Activated CD4-positive, alpha-beta T cell treated with anti-CD3 and anti-CD28 coated beads for 4 hours (primary cell): Measurements from ENCODE around the gene GNAT1.
"Not testable (repeated sequence)": the region's sequence is repeated elsewhere in the genome, so short reads cannot be mapped to it uniquely, and the experiment has no call there.

Experiments used
- DNase-seq, 2 donors: peaks; one replicate each; pipeline ENCODE4 v3.0.0-alpha.2; 2020

The GNAT1 gene

DNA sequence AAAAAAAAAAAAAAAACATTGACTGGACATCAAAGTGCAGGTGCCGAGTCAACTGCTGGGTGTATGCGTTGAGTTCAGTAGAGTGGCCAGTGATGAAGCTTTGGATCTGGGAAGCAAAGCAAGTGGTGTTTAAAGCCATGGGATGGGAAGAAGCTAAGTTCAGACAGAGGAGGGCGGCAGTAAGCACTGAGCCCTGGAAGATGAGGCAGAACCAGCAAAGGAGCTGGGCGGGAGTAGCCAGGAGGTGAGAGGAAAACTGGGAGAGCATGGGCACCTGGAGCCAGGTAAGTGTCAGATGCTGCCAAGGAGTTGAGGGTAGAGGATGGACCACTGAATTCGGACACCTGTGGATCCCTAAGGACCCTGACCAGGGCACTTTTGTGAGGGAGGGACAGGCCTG lies 33.2 kb downstream of the GNAT1 start:
- no peak for DNase-seq

DNA sequence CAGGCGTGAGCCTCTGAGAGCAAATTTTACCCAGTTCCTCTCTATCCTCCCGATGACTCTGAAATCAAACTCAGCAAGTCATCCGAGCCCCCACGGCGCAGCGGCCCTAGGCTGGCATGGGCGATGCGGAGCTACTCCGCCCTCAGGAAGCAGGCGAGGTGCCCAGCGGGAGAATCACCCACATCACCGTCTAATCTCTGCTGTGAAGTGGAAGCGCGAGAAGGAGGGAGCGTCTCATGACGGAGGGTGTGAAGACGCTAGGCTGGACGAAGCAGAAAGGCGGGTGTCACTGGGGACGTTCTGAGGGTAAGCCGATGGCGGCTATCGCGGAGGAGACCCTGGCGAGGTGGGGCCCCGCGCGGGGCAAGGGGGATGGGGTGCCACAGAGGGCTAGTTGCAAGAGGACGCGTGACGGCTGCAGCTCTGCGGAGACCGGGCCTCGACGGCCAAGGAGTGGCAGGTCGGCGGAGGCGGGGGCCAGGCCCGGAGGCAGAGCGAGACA lies 35.5 kb downstream of the GNAT1 start:
- DNase-seq: peak in 1 of 2 donors; percentile 40

DNA sequence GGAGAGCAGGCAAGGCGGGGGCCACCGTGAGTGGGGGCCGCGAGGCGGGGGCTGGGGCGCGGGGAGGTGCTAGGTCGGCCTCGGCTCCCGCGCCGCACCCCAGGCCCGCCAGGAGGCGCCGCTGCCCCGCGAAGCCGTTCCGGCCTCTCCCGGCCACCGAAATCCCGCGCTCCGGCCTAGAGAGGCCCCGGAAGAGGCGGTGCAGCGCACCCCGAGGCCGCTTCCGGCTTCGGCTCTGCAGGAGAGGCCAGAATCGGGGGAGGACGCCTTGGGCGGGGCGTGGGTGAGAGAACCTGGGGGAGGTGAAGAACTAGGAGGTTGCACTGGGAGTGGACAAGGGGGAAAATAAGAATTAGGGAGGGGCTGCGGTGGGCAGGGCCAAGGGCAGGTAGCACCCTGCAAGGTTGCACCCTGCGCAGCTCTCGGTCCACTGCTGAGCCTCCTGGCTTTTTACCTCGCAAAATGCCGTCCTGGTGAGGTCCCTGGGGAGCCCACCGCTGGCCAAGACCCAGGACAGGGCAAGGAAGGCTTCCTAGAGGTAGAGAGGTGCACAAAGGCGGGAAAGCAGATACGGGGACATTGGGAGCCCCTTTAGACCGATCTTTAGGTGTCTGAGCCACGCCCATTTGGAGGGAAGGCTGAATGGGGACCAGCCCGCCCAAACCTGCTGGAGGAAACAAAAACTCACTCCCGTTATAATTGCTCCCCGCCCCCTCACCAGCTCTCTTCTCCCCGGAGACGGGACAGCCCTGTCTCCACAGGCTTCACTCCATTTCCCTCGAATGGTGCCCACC lies 36.2 kb downstream of the GNAT1 start:
- peak; percentile 85 to 87 for DNase-seq

DNA sequence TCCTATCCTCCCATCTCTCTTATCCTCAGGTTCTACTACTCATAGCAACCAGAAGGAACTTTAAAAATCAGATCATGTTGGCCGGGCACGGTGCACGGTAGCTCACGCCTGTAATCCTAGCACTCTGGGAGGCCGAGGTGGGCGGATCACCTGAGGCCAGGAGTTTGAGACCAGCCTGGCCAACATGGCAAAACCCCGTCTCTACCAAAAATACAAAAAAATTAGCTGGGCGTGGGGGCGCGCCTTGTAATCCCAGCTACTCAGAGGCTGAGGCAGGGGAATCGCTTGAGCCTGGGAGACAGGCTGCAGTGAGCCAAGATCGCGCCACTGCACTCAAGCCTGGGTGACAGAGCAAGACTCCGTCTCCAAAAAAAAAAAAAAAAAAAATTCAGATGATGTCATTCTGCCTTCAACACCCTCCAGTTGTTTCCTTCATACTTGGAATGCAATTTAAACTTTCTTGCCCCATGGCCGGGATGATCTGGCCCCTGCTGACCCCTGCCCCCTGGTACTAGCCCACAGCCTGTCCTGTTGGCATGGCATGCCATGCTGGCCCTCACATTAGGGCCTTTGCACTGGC lies 36.9 kb downstream of the GNAT1 start:
- DNase-seq: not testable (repeated sequence)

DNA sequence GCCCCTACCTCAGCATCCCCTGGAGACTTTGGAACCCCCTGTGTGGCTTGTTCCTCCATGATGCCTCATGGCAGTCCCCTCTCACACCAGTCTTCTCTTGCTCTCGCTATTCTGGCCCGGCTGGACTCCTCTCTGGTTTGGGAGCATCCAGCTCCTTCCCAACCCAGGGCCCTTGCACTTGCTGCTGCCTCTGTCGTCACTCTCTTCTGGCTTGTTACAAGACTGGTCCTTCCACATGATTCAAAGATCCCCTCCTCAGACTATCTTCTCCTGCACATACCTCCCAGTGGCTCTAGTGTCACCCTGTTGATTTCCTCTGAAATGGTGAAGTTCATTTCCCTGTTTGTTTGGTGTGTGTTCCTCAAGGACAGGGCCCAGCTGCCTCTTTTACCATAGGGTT lies 38.1 kb downstream of the GNAT1 start:
- DNase-seq: no peak

DNA sequence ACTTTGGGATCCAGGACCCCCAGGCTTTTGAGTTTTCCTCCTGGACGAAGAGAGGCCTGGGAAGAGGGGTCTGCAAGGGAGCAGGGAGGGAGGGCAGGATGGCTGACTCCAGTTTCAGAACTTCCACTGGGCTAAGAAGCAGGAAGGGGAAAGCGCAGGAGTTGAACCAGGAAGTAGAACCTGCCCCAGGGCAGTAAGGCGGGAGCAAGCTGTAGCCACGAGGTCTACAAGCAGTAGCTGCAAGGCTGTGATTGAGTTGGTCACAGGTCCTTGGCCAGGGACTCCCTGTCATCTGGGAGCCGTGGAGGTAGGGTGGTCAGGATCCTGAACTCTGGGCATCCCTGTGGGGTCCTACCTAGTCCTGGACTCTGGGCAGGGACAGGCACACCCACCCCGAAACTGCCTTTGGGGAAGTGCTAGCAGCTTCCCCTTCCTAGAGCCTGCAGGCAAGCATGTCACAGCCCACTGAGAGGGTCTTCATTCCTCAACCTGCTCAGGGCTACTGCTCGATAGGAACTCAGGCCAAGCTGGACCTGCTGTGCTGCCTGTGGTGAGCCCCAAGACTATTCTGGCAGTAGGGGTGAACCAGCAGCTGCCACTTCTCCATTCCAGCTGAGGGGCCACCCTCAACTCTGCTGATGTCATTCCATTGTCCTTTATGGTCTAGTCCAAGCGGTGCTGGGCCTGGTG lies 38.8 kb downstream of the GNAT1 start:
- no peak for DNase-seq

DNA sequence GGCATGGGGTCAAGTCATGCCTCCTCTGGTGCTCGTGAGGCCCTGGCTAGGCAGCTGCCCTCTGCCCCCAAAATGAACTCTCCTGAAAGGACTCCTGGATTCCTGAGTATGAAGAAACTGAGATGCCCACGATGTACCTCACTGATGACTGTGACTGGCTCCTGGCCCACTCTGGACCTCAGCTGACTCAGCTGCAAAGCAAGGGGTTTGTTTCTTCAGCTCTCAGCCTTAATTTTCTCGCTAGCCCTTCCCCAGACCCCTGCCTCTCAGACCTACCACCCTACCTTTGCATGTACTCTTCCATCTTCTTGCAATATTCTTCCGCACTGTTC lies 39.4 kb downstream of the GNAT1 start:
- no peak for DNase-seq

DNA sequence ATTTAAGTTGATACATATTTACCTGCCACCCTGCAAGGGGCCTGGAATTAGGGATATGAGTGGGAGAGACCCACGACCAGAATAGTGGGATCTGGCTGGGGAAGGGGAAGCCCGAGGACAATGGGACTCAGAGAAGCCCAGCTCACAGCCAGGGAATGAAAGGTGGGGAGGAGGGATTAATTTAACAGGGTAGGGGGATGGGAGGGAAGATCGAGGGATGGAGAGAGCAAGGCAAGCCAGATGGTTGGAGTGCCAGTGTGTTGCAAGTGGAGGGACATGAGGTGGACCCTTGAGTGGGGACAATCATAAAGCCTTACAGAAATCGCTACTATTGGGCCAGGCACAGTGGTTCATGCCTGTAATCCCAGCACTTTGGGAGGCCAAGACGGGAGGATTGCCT lies 40.2 kb downstream of the GNAT1 start:
- DNase-seq: no peak

DNA sequence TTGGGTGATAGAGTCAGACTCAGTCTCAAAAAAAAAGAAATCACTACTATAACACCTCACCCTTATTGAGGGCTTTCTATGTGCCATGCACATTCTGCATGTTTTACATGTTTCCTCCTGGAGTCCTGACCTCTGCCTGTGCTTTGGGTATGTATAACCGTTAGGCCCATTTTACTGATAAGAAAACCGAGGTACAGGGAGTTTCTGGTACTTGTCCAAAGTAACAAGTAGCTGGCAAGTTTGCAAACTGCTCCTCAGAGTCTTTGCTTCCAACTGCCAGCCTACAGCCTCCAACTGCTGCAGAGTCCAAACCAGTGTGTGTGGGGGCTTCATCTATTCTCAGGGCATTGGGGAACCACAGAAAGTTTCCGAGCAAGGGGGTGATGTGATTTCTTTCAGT lies 40.9 kb downstream of the GNAT1 start:
- no peak for DNase-seq

DNA sequence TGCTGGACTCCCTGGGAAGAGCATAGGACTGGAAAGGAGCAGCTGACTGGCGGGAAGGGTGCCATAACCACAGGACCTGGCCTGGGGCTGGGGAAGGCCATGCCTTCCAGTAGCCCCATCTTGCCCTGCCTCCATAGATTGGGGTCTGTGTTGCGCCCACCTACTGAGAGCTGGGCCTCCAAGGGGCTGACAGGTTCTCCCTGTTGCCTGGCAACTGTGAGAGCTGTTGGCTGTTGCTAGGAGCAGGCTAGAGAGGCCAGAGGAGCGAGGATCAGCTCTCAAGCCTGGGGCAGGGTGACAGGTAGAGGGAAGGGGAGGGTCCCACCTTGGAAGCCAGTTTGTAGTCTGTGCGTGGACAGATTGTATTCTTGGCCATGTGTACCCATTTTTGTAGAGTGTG lies 41.8 kb downstream of the GNAT1 start:
- no peak for DNase-seq

DNA sequence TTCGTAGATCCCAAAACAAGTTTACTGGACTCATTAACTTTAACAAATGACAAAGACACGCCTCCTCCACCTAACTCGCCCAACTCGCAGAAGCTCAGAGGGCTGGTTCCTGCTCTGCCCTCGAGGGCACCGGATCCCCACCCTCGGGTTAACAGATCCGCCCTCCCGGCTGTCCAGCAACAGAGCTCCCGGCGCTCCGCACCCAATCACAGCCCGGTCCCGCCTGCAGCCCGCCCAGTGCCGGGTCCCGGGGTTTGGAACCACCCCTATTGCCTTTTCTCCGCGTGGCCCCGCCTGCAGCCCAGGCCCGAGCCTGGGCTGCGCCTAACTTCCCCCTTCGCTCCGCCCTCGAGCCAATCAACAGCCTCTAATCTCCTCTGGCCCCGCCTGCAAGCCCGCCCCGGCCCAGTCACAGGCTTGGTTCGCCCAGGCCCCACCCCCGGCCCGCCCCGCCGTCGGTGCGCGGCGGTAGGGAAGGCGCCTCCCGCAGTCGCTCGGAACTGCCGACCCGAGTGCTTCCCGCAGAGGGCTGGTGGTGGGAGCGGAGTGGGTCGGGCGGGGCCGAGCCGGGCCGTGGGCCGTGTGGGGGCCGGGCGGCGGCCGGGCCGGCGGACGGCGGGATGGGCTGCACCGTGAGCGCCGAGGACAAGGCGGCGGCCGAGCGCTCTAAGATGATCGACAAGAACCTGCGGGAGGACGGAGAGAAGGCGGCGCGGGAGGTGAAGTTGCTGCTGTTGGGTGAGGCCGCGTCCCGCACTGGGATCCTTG lies 44.5 kb downstream of the GNAT1 start, which contains the start of gene GNAI2:
TSS of gene GNAI2 (plus strand) at position 489 of the 768 bp plus-strand sequence. CDS start at position 621, 132 bp downstream.
- peak; percentile 98 to 99 for DNase-seq

DNA sequence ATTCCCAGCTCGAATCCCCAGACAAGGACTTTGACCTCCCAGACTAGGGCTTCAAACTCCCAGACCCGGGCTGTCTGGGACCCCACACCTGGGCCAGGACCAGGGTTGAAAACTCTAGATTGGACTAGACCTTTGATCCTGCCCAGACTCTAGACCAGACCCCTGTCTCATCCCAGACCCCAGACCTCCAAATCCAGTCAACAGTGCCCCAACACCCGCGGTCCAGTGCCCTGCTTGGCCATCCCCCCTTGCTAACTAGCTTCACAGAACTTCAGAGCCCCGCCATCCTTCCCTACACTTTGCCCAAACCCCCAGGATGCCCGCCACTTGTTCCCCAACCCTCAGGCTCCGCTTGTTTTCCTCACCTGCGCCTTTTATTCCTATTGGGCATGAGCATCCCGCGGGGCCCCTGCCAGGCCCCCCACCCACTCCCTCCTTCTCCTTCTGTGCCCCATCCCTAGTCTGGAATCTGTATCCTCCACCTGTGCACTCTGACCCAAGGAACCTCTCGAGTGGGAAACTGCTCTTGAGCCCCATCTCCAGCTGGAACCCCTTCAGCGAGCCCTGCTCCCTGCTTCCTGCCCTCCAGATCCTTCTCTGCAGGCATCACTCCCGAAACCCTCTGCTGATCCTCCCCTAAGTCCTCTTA lies 45.2 kb downstream of the GNAT1 start:
- DNase-seq: no peak

DNA sequence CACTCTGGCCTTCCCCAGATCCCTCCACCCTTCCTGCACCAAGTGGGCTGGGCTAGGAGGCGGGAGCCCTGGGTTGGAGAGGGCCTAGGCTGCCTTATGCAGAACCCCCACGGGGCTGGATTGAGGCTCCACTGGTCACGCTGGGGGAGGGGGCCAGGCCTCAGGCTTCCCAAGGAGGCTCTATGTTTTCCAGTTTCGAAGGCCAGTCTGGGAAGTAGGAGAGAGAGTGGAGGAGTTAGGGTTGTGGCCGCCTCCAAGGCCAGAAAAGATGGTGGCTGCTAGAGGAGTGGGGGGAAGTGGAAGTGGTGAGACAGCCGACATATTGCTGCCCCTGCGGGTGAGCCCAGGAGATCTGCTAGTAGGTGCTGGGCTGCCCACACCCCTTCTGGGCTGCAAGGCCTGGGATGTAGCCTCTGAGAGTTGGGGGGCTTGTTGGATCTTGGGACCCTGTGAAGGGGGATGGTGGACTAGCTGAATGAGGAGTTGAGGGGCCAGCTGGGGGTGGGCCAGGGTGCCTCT lies 45.8 kb downstream of the GNAT1 start:
- no peak for DNase-seq

DNA sequence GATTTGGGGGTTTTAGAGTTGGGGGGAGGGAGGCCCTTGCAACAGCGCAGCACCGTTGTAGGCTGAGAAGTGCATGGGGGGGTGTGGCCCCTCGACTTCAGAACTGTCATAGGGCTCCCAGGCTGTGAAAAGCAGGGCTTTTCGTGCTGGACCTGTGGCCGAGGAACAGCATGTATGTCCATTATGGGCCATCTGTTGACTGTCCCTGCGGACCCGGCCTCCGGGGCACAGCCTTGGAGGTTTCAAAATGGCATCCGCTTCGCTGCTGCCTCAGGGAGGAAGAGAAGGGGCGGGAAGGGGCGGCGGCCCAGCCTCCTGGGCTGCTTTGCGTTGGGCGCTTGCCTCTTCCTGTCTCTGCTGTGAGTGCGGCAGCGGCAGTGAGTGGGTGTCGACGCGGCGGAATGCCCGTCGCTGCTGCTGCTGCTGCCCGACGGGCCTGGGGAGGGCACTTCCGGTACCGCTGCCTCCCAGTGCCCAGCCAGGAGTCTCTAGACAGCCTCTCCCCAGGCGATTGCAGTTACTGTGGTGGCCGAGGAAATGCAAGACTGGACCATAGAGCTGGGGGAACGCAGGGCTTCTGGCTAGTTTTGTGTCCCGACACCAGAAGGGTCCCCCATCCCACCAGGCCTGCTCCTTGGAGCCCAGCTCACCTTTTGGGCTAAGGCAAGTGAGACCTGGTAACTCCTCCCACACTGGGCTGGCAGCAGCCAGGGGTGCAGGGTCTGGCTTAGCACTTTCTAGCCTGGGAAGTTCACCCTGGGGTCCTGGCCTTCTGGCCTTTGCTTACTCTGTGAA lies 46.5 kb downstream of the GNAT1 start:
- DNase-seq: peak; percentile 81 to 85

DNA sequence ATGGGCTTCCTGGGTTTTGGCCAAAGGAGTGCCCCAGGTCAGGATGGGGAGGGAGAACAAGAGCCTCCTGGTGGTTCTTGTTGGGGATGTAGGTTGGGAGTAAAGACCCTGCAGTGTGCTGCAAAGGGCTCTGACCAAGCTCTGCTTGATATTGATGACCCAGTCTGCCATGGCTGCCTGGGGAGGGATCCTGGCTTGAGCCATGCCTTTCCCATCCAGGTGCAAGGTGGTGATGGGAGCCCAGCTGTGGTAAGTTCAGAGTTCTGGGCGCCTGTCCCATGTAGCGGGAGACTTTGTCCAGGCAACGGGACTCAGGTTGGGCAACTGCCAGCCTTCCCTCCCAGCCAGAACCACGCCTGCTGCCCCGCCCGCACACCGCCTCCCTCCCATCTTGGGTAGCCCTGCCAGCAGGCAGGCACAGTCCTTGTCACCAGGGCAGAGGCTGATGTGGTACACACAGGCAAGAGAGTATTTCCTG lies 47.2 kb downstream of the GNAT1 start:
- DNase-seq: no peak

DNA sequence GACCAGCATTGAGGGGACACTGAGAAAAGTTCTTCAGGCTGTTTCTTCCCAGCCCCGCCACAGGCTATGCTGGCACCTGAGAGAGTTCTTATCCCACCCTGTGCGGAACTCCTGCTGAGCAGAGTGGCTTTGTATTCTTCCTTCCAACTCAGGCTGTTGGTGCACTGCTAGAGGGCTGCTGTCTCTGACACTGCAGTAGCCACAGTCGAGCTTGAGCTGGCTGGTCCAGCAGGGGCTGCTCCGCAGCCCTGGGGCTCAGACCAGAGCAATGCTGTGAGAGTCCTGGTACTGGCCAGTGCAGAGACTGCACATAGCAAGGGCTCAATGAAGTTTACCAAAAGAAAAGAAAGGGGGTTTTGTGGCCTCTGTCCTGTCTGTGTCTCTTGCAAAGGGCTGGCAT lies 48.2 kb downstream of the GNAT1 start:
- no peak for DNase-seq

DNA sequence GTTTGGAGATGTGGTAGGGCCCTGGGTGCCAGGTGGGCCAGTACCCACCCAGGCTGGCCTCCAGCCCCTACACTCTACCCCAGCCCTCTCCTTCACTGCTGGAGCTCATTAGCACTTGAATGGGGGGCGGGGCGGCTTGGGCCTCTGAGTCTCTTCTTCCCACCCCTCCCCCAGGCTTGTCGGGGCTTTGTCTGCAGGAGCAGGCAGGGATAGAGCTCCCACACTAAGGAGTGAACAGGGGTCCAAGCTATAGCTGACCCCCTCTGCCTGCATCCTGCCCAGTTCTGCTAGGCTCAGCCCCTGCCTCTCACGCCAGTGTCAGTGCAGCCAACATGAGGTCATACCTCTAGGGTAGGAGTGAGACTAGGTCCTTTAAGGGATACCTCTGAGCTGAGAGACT lies 49.8 kb downstream of the GNAT1 start:
- no peak for DNase-seq

DNA sequence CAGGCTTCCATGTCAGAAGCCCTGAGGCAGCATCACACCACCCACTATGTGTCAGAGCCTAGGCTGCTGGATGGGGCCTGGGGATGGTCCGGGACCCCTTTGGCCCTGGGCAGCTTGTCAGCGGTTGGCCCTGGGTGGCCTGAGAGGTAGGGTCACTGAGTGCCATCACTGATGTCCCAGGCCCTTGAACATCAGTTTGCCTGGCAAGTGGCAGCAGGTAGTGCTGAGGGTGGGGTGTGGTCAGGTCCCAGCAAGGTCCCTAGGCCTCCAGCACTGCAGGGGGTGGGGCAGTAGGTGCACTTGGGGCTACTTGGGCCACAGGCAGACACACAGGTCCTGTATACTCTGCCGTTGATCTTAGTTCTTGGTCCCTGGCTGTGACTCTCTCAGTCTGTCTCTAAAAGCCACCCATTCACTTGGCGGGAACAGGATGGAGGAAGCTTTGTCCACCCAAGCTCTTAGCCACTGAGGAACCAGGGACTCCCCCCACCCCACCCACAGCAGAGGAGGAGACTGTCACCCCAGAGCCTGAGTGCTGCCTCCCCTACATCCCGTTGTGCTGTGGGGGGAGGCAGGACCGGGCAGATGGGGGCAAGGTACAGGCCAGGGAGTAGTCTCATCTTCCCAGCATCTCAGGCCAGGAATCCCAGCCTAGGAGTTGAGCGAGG lies 50.4 kb downstream of the GNAT1 start:
- no peak for DNase-seq

DNA sequence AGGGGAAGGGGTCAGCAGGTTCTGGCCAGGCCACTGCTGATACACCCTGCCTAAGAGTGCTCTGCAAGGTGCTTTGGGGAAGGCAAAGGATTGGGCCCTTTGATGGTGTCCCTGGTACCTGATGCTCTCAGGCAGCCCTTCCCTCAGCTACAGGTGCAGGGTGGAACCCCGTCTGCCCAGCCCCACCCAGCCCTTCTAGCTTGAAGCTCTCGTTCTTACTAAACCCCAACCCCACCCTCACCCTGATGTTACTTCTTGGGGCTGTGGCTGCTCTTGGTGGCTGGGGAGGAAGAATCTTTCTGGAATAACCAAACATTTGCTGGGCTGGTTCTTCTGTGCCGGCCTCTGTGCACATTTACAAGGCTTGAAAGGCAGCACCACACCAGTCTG lies 51.0 kb downstream of the GNAT1 start:
- no peak for DNase-seq

DNA sequence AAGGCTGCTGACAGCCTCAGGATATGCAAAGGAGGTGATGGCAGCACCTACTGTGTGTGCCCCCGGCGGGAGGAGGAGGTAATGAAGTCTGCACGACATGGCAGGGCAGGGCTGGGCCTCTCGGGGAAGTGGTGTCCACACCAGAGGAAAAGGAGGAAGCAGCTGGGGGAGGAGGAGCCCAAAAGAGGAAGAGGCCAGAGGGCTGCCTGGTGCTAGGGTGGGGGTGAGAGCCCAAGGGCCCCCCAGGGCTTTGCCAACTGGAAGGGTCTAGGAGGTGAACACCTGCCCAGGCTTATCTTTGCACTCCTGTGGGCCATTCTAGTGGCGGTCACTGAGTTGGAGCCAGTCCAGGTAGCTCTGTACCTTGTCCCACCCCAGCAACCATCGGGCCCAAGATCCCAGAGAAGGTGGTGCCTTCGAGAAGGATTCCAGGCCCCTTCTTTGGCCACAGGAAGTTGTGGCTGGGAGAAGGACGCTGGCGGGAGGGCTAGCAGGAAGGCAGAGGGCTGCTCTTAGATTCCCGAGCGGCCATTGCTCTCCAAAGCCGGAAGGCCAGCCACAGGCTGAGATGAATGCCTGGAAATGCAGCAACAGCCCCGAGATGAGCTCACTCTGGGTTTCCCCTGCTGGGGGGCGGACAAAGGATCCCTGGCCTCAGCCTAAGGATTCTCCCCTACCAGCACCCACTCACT lies 51.6 kb downstream of the GNAT1 start:
- DNase-seq: peak; percentile 34 to 39
